Renal pelvis (tissue), 12 donors: ENCODE measurements around the gene GPR32. TPM values are rescaled to one million over a fixed set of nuclear protein-coding genes. Genes with fewer than 3 reads are reported as not detected.
"Not testable (repeated sequence)": the region's sequence is repeated elsewhere in the genome, so short reads cannot be mapped to it uniquely, and the experiment has no call there.

ENCODE experiments used
- DNase-seq: peaks from one replicate; pipeline ENCODE4 v3.0.0-alpha.2; 2013
- long read RNA-seq, 16 experiments: transcript quantifications; one replicate each; lab custom pipeline, GENCODE V29; 2026
- polyA plus RNA-seq, 3 donors: library from polyadenylated mRNA; unstranded; fragments of 120-200 nt; gene quantifications; one replicate each; pipeline ENCODE4 v1.2.1, GENCODE V29; 2013; ENCODE audit not compliant: insufficient read length in 3 of 3

The GPR32 gene
- not detected for polyA plus RNA-seq
- long read RNA-seq, donor 1, result 0 reads
- long read RNA-seq, donor 2, result 0 reads
- long read RNA-seq, donor 3, result 0 reads
- long read RNA-seq, donor 4, result 0 reads
- long read RNA-seq, donor 5, result 0 reads
- long read RNA-seq, donor 6, result 0 reads
- long read RNA-seq, donor 7, result 0 reads
- long read RNA-seq, donor 8, result 0 reads
- long read RNA-seq, donor 9, result 0 reads
- long read RNA-seq, donor 10, result 0 reads
- long read RNA-seq, donor 11, result 0 reads
- long read RNA-seq, donor 12, result 0 reads
- long read RNA-seq, donor 13, result 0 reads
- long read RNA-seq, donor 14, result 0 reads
- long read RNA-seq, donor 15, result 0 reads
- long read RNA-seq, donor 16, result 0 reads

DNA sequence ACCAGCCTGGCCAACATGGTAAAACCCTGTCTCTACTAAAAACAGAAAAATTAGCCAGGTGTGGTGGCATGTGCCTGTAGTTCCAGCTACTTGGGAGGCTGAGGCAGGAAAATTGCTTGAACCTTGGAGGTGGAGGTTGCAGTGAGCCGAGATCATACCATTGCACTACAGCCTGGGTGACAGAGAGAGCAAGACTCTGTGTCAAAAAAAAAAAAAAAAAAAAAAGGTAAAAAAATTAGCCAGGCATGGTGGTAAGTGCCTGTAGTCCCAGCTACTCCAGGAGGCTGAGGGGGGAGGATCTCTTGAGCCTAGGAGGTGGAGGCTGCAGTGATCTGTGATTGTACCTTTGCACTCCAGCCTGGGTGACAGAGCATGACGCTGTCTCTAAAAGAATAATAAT, at the start of gene GPR32:
GPR32 (plus strand) TSS at position 301 of the 400 bp plus-strand sequence. CDS start 137 bp downstream, outside the sequence.
- not testable (repeated sequence) for DNase-seq

DNA sequence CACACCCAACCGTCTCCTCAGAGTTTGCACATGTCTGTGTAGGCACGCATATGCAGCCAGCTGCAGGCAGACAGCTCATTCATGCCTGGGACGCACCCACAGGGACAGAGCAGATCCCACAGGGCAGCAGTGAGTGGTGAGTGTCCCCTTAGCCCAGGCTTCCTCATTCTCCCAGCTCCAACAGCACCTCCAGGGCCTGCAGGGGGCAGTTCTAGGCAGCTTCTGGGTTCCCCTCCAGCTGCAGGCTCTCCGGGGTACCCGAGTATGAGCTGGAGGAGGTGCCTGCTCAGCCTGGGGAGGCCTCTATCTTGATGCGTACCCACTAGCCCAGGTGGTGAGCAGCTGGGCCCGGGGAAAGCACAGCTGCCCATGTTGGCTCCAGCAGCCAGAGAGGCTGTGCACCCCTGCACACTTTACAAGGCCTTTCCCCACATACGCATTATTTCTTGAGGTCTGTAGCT, 49.3 kb upstream of the GPR32 start:
- no peak for DNase-seq

DNA sequence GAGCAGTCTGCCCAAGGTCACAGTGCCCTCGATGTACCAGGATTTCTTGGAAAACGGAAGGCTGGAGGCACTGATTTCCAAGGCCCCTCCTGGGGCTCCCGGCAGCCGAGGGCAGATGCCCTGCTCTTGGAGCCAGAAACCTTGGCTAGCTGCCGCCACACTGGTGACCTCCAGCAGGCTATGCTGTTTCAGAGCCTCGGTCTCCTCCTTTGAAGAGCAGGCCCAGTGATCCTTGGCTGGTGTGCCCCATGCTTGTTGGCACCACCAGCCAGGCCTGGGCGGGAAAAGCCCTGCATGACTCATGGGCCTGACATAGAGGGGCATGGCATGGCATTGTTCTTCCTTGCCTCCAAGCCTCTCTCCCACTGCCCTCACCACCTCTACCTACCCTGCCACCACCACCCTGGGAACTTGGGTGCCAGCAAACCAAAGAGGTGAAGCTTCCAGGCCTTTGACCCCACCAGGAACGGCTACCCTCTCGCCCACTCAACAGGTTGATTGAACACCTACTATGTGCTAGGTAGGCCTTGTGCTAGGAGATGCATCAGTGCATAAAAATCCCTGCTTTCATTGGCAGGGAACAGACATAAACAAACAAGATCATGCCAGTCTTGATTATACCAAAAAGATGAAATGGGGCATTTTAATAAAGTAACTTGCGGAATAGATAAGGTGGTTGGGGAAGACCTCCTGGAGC, 48.7 kb upstream of the GPR32 start:
- DNase-seq, result no peak

GRCh38 chr19:50722201-50723013, 47.9 kb upstream of the GPR32 start:
- DNase-seq, result peak; percentile 63

DNA sequence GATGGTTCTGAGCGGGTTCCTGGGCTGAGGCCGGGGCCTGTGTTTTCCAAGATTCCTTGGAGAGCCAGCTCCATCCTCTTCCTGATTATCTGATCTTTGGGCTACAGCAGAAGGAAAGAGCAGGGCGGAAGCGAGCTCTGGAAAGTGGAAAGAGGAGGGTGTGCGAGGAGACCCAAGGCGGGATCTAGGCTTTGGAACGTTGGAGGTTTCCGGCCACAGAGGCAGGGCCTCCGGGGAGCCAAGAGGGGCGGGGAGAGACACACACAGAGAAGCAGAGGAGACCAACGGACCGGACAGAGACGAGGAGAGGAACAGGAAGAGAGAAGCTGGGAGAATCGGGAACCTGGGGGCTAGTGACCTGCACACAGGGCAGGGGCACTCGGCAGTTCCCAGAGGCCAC, 47.2 kb upstream of the GPR32 start, which contains the start of gene CLEC11A:
CLEC11A (plus strand) TSS at position 296 of the 400 bp plus-strand sequence. CDS start 162 bp downstream, outside the sequence.
- DNase-seq, result peak; percentile 56

GRCh38 chr19:50723735-50724521, 46.3 kb upstream of the GPR32 start:
- no peak for DNase-seq

- DNase-seq, result peak; percentile 99
Observed at GRCh38 chr19:50724522-50725217, 45.6 kb upstream of the GPR32 start.

DNA sequence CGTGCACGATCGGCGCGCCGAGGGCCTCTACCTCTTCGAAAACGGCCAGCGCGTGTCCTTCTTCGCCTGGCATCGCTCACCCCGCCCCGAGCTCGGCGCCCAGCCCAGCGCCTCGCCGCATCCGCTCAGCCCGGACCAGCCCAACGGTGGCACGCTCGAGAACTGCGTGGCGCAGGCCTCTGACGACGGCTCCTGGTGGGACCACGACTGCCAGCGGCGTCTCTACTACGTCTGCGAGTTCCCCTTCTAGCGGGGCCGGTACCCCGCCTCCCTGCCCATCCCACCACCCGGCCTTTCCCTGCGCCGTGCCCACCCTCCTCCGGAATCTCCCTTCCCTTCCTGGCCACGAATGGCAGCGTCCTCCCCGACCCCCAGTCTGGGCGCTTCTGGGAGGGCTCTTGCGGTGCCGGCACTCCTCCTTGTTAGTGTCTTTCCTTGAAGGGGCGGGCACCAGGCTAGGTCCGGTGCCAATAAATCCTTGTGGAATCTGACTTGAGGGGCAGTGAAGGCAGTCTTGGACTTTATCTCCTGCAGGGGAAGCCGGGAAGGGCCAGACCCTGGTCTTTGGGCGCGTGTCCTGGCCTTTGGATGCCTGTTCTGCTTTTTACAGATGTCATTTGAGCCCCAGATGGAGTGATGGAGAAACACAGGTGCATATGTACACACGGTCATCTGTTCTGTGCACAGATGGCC, 44.9 kb upstream of the GPR32 start:
- no peak for DNase-seq

- no peak for DNase-seq
Observed at GRCh38 chr19:50725911-50726230, 44.4 kb upstream of the GPR32 start.

- DNase-seq, result peak; percentile 85
Observed at GRCh38 chr19:50728084-50728737, 42.1 kb upstream of the GPR32 start.

DNA sequence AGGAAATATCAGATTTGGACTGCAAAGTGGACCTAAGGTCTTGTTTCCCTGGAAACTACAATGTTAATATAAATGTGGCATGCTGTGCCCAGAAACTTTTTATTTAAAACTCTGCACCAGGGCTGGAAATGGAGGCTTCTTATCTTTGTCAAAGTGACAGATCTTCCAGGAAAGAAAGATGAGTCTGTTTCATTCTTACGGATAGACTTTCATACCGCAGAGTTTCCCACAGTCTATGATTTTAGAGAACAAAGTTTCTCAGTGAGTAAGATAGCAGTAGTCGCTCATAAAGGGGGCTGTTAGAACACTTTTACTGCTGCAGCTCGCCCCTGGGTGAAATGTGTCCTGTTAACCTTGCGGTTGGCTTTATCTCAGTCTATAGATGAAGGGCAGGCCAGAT, 40.4 kb upstream of the GPR32 start:
- no peak for DNase-seq

DNA sequence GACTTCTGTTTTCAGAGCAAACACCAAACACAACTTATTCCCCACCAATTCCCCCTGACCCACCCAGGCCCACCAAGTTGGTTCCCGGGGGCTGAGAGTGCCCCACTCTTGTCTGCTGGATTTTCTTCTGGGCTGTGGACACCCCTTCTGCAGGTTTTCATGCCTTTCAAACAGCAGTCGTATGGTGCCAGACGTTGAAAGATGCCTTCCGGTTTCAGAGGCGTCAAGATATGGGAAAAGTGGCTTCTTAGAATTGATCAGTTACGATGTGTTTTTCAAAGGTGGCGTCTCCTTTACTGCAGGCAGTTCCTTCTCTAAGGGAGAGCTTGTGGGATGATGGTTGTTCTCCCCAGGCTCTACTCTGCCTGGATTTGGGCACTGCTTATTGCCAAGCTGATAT, 34.4 kb upstream of the GPR32 start:
- DNase-seq, result no peak

DNA sequence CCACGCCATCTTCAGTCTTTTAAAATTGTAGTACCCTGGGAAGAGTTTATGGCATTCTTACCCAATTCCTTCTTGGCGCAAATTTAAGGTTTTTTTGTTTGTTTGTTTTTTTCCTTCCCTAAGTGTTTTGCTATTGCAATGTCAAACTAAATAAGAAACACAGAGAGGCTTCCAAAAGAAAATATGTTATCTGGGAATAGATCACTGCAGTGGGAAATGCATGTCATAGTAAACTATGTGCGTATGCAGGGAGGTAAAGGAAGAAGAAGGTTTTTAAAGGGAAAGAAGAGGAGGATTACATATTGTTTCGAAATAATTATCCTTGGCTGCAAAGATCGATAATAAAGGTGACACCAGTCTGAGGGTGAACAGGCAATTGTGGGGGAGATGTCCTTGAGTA, 33.9 kb upstream of the GPR32 start:
- DNase-seq, result no peak

GRCh38 chr19:50739132-50739913, 30.9 kb upstream of the GPR32 start:
- DNase-seq, result no peak

GRCh38 chr19:50739914-50740426, 30.3 kb upstream of the GPR32 start:
- no peak for DNase-seq

DNA sequence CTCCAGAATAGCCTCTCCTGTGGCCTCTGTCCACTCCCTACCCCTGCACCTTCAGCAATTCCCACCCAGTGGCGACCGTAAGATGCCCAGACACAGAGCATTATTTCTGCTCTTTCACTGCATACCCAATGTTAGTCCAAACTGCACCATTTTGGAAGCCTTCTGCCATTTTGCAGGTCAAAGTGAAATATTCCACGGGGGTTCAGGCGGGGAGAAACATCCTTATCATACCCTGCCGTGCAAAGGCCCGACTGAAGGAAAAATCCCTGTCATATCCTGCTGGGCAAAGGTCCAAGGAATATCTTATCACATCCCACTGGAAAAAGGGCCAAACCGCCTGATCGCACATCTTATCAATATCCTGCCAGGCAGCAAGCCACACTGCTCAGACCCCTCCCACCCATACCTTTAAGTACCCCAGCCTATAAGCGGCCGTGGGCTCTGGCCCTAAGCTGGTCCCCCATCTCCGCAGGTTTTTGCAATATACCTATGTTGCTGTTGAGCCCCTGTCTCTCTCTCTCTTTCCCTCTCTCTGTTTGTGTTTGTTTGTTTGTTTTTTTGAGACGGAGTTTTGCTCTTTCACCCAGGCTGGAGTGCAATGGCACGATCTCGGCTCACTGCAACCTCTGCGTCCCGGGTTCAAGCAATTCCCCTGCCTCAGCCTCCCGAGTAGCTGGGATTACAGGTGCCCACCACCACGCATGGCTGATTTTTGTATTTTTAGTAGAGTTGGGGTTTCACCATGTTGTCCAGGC, 28.9 kb upstream of the GPR32 start:
- DNase-seq, result no peak

DNA sequence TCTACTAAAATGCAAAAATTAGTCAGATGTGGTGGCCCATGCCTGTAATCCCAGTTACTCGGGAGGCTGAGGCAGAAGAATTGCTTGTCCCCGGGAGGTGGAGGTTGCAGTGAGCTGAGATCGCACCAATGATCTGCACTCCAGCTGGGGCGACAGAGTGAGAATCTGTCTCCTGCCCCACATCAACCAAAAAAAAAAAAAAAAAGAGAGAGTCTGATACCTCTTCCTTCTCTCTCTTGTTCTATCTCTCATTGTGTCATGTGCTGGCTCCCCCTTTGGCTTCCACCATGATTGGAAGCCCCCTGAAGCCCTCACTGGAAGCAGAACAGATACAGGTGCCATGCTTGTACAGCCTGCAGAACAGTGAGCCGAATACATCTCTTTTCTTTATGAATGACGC, 26.7 kb upstream of the GPR32 start:
- DNase-seq, result no peak

GRCh38 chr19:50745221-50745620, 25.0 kb upstream of the GPR32 start:
- DNase-seq, result no peak
